Mononuclear cell (primary cell): ENCODE results near the gene HABP2. TPM values are rescaled to one million over a fixed set of nuclear protein-coding genes. Genes with fewer than 3 reads are reported as not detected.

Source experiments
- total RNA-seq: library from RNA; depleted of rRNA; stranded (reverse); fragments of >200 nt; gene quantifications from one replicate; pipeline ENCODE4 v1.2.3, GENCODE V29; 2012

Gene HABP2
- total RNA-seq, 1 donor: not detected

Other genes with a start within 250 kb of the HABP2 start
- gene NRAP, start 111.0 kb downstream of the HABP2 start, total RNA-seq: not detected
- gene CASP7, start 126.9 kb downstream of the HABP2 start, total RNA-seq: 21.3 TPM
- 0.21 TPM for gene PLEKHS1, start 198.6 kb downstream of the HABP2 start, total RNA-seq